ENCODE data around the gene KLHL3. TPM values are rescaled to one million over a fixed set of nuclear protein-coding genes. Genes with fewer than 3 reads are reported as not detected.

The KLHL3 gene
- polyA plus RNA-seq, 1 of the 3 experiments (the other 2 are of a cell fraction), result 3.8 TPM

GRCh38 chr5:137631453-137631852 is 104.4 kb downstream of the KLHL3 start:
- WGBS (ENCODE audit: low lambda C conversion rate), result 66% methylated on average over 2 of the region's 2 CpGs
- Histone ChIP-seq H3K27me3 (ENCODE audit: insufficient read depth) (no peaks in the 10 kb centered on the region), H3K9me3 (no peaks in the 10 kb centered on the region), H3K9ac (no peak overlapping the region), H3K79me2 (ENCODE audit: insufficient read depth) (no peaks in the 10 kb centered on the region), H3K4me1 (ENCODE audit: control insufficient read depth in 1 of 2, insufficient read depth in 2 of 2, low read depth in 1 of 2, low read length in 1 of 2) (peaks cover 0 to 3% of the 10 kb centered on the region in 2 experiments; a peak in 1 of 4 replicates), H3K9me2 (no peaks in the 10 kb centered on the region), H3K36me3 (replicated peaks in 1 of 2; ENCODE audit: control insufficient read depth in 1 of 2, insufficient read depth in 2 of 2, low read length in 1 of 2) (no peaks in the 10 kb centered on the region), H3K4me3 (ENCODE audit: low read depth in 2 of 2, low read length in 1 of 2) (no peak overlapping the region), H3F3A (replicated peaks; ENCODE audit: insufficient read depth) (no peaks in the 10 kb centered on the region), H3K27ac (ENCODE audit: low read depth in 2 of 2, low read length in 1 of 2) (no peak overlapping the region), H4K20me1 (ENCODE audit: insufficient read depth) (no peaks in the 10 kb centered on the region), H2AFZ (ENCODE audit: low read depth) (no peak overlapping the region), H3K4me2 (no peak overlapping the region)
- ChIA-PET CTCF (interaction anchor here (1.3 to 12.7 kb wide), 4 partner anchors 10 to 110 kb away, joined by 5 to 407 read pairs (median 74); partner anchors contain the start of gene KLHL3), POLR2A (interaction anchor here (0.7 kb wide), 1 partner anchor 111 kb away, joined by 3 read pairs; no protein-coding TSS in a partner anchor)
- no peak for TF ChIP-seq FOXJ3 (CRISPR knock-in tag; IDR thresholded peaks at IDR 0.05)
- TF ChIP-seq TCF12 (IDR thresholded peaks at IDR 0.05), result no peak
- no peak for TF ChIP-seq RAD21 (IDR thresholded peaks at IDR 0.05; ENCODE audit: low read length)
- no peak for TF ChIP-seq NFIC (IDR thresholded peaks at IDR 0.05; ENCODE audit: borderline replicate concordance)
- TF ChIP-seq, protein P1, sequence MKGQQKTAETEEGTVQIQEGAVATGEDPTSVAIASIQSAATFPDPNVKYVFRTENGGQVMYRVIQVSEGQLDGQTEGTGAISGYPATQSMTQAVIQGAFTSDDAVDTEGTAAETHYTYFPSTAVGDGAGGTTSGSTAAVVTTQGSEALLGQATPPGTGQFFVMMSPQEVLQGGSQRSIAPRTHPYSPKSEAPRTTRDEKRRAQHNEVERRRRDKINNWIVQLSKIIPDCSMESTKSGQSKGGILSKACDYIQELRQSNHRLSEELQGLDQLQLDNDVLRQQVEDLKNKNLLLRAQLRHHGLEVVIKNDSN (IDR thresholded peaks at IDR 0.05; ENCODE audit: borderline replicate concordance, low read depth), result no peak
- TF ChIP-seq USF2 (IDR thresholded peaks at IDR 0.05; ENCODE audit: borderline replicate concordance, low read depth, low read length), result no peak
- no peak for TF ChIP-seq SIN3A (IDR thresholded peaks at IDR 0.05; ENCODE audit: borderline replicate concordance, low read depth, low read length)
- DNase-seq, result no peak

- Histone ChIP-seq H3F3A (replicated peaks; ENCODE audit: insufficient read depth) (no peaks in the 10 kb centered on the region), H3K4me1 (ENCODE audit: control insufficient read depth in 1 of 2, insufficient read depth in 2 of 2, low read depth in 1 of 2, low read length in 1 of 2) (peaks cover 0 to 3% of the 10 kb centered on the region in 2 experiments; a peak in 1 of 4 replicates), H4K20me1 (ENCODE audit: insufficient read depth) (no peaks in the 10 kb centered on the region), H2AFZ (ENCODE audit: low read depth) (no peak overlapping the region), H3K4me2 (no peak overlapping the region), H3K9me3 (no peaks in the 10 kb centered on the region), H3K4me3 (ENCODE audit: low read depth in 2 of 2, low read length in 1 of 2) (no peak overlapping the region), H3K79me2 (ENCODE audit: insufficient read depth) (no peaks in the 10 kb centered on the region), H3K9ac (no peak overlapping the region), H3K27ac (ENCODE audit: low read depth in 2 of 2, low read length in 1 of 2) (no peak overlapping the region), H3K36me3 (replicated peaks in 1 of 2; ENCODE audit: control insufficient read depth in 1 of 2, insufficient read depth in 2 of 2, low read length in 1 of 2) (no peaks in the 10 kb centered on the region), H3K27me3 (ENCODE audit: insufficient read depth) (no peaks in the 10 kb centered on the region), H3K9me2 (no peaks in the 10 kb centered on the region)
- CTCF ChIA-PET, result interaction anchor here (1.3 to 12.7 kb wide), 7 partner anchors 9 to 438 kb away, joined by 5 to 407 read pairs (median 59); partner anchors contain the start of gene KLHL3
- WGBS (ENCODE audit: low lambda C conversion rate), result 76% methylated on average over 3 of the region's 3 CpGs
- POLR2A ChIA-PET, result interaction anchor here (0.7 to 1.8 kb wide), 2 partner anchors 112 to 123 kb away, joined by 3 to 7 read pairs; partner anchors contain the start of gene HNRNPA0
- no peak for DNase-seq
- TF ChIP-seq POLR2AphosphoS5 (IDR thresholded peaks at IDR 0.05; ENCODE audit: low read depth, low read length), result no peak
- no peak for TF ChIP-seq RCOR1 (IDR thresholded peaks at IDR 0.05; ENCODE audit: low read length)
- TF ChIP-seq TCF12 (IDR thresholded peaks at IDR 0.05), result no peak
- no peak for TF ChIP-seq SMC3 (IDR thresholded peaks at IDR 0.05; ENCODE audit: low read depth, low read length)
- TF ChIP-seq RAD21 (IDR thresholded peaks at IDR 0.05; ENCODE audit: low read length), result no peak
These were observed 104.9 kb downstream of the KLHL3 start for GRCh38 chr5:137630972-137631370.
